HepG2 (cell line): ENCODE results near the gene COL5A2. TPM values are rescaled to one million over a fixed set of nuclear protein-coding genes. Genes with fewer than 3 reads are reported as not detected.

ENCODE experiments used
- ATAC-seq: fragments of 200-7000 bp; cut with Tn5 transposase; 3 replicates; pipeline ENCODE4 v1.9.1; 2020; ENCODE audit warnings: mild to moderate bottlenecking, moderate library complexity
- BruUV-seq: library from RNA; stranded (reverse); fragments of 400-500 nt; replicated peaks from 2 replicates; lab custom pipeline; 2021; lab: Mats Ljungman, UMichigan
- CTCF ChIA-PET: fragments of 300-600 bp; formaldehyde crosslinking; extraction: SDS; loops from one replicate; lab custom pipeline; 2021; ENCODE audit warnings: low total read pairs, inconsistent platforms, low intra/inter-chr PET ratio; lab: Yijun Ruan, JAX
- POLR2A ChIA-PET: fragments of 350-600 bp; sonication (Branson Sonifier 250); formaldehyde crosslinking; loops from one replicate; lab custom pipeline; 2020; ENCODE audit warnings: antibody characterized with exemption, inconsistent platforms; lab: Yijun Ruan, JAX
- DNase-seq: peaks from one replicate; pipeline ENCODE4 v3.0.0-alpha.2; 2015; ENCODE audit warnings: low spot score
- FAIRE-seq: peaks from 3 replicates; lab custom pipeline; 2011; peaks lifted over from hg19 to GRCh38; lab: Jason Lieb, UNC
- H2AFZ ChIP-seq: one replicate; pipeline ENCODE4 v1.6.1; 2011; ENCODE audit warnings: low read length, inconsistent platforms
- H3K27ac ChIP-seq: fragments of 300-600 bp; 3 replicates; pipeline ENCODE4 v1.8.0; 2011; ENCODE audit warnings: mixed run types, mild to moderate bottlenecking, mixed read lengths, low read length, inconsistent platforms; ENCODE audit not compliant: insufficient read depth; ENCODE audit errors: extremely low read length
- H3K27me3 ChIP-seq, 2 experiments: fragments of 200-600 bp in 1 of 2; 2 replicates in 1 of 2; 3 replicates in 1 of 2; pipeline versions ENCODE4 v1.6.0 to v1.8.0; 2011; ENCODE audit warnings: low read length in 2 of 2, mild to moderate bottlenecking in 2 of 2, moderate library complexity in 2 of 2, inconsistent platforms in 1 of 2; ENCODE audit not compliant: insufficient read depth in 2 of 2, control insufficient read depth in 1 of 2
- H3K36me3 ChIP-seq, 2 experiments: fragments of 200-600 bp in 1 of 2; replicated peaks in 1 of 2; 2 replicates in 1 of 2; 3 replicates in 1 of 2; pipeline versions ENCODE4 v1.5.1 to v1.8.0; 2011; ENCODE audit warnings: low read length in 2 of 2, inconsistent platforms in 1 of 2; ENCODE audit not compliant: insufficient read depth in 2 of 2, control insufficient read depth in 1 of 2
- H3K4me1 ChIP-seq: 2 replicates; pipeline ENCODE4 v1.5.1; 2012; ENCODE audit warnings: low read length, inconsistent platforms; ENCODE audit not compliant: insufficient read depth
- H3K4me2 ChIP-seq: 2 replicates; pipeline ENCODE4 v1.6.0; 2011; ENCODE audit warnings: low read depth, low read length, inconsistent platforms
- H3K4me3 ChIP-seq, 3 experiments: fragments of 200-600 bp in 1 of 3; sonication (generic), shearing (Covaris generic) in 1 of 3; replicated peaks in 1 of 3; 2 replicates each; pipeline ENCODE4 v1.5.1; 2011 to 2016; ENCODE audit warnings: low read length in 3 of 3, inconsistent platforms in 2 of 3, low read depth in 2 of 3, mild to moderate bottlenecking in 2 of 3, control low read depth in 1 of 3, mixed read lengths in 1 of 3; ENCODE audit not compliant: insufficient read depth in 1 of 3
- H3K79me2 ChIP-seq: one replicate; pipeline ENCODE4 v1.6.1; 2011; ENCODE audit warnings: low read length, inconsistent platforms; ENCODE audit not compliant: insufficient read depth
- H3K9ac ChIP-seq: 2 replicates; pipeline ENCODE4 v1.6.0; 2011; ENCODE audit warnings: mild to moderate bottlenecking, low read depth, low read length, inconsistent platforms; ENCODE audit not compliant: insufficient read depth
- H3K9me3 ChIP-seq: 2 replicates; pipeline ENCODE4 v1.5.1; 2012; ENCODE audit warnings: mild to moderate bottlenecking, low read length
- H4K20me1 ChIP-seq: 2 replicates; pipeline ENCODE4 v1.6.0; 2011; ENCODE audit warnings: inconsistent platforms, mild to moderate bottlenecking, low read length, moderate library complexity; ENCODE audit not compliant: insufficient read depth
- DNMT3B ChIP-seq: conservative IDR thresholded peaks from 2 replicates; pipeline ENCODE4 v1.6.1; 2016; ENCODE audit warnings: missing biosample characterization, control low read depth
- GMEB1 ChIP-seq: sonication (generic); formaldehyde crosslinking; IDR thresholded peaks from 2 replicates; pipeline ENCODE4 v1.5.1; 2020; ENCODE audit warnings: missing genetic modification reagents, mild to moderate bottlenecking, borderline replicate concordance
- IKZF4 ChIP-seq: sonication (generic); formaldehyde crosslinking; IDR thresholded peaks from 2 replicates; pipeline ENCODE4 v1.5.1; 2020; ENCODE audit warnings: borderline replicate concordance, mild to moderate bottlenecking, low read depth, missing genetic modification reagents; ENCODE audit errors: not compliant biosample characterization
- MTA1 ChIP-seq: sonication (generic); formaldehyde crosslinking; IDR thresholded peaks from 2 replicates; pipeline ENCODE4 v1.4.0; 2020; ENCODE audit warnings: missing genetic modification reagents, mild to moderate bottlenecking, borderline replicate concordance
- NR3C1 ChIP-seq: sonication (generic); formaldehyde crosslinking; IDR thresholded peaks from 2 replicates; pipeline ENCODE4 v1.4.0; 2020; ENCODE audit warnings: missing genetic modification reagents
- ZBTB33 ChIP-seq: sonication (generic); formaldehyde crosslinking; IDR thresholded peaks from 2 replicates; pipeline ENCODE4 v1.4.0; 2020; ENCODE audit warnings: missing genetic modification reagents
- ZBTB44 ChIP-seq: sonication (generic); formaldehyde crosslinking; IDR thresholded peaks from 2 replicates; pipeline ENCODE4 v1.4.0; 2020; ENCODE audit warnings: missing genetic modification reagents
- ZMYM2 ChIP-seq: sonication (generic); formaldehyde crosslinking; IDR thresholded peaks from 2 replicates; pipeline ENCODE4 v1.8.0; 2022; ENCODE audit warnings: mild to moderate bottlenecking, missing genetic modification reagents
- ZNF496 ChIP-seq: sonication (generic); formaldehyde crosslinking; IDR thresholded peaks from 2 replicates; pipeline ENCODE4 v1.8.1; 2023; ENCODE audit warnings: mild to moderate bottlenecking, moderate library complexity, missing genetic modification reagents; ENCODE audit not compliant: insufficient replicate concordance
- ZNF549 ChIP-seq: sonication (generic); formaldehyde crosslinking; IDR thresholded peaks from 2 replicates; pipeline ENCODE4 v1.5.0; 2020; ENCODE audit warnings: missing genetic modification reagents
- ZNF644 ChIP-seq: IDR thresholded peaks from 2 replicates; pipeline ENCODE4 v1.6.1; 2016; ENCODE audit warnings: low read depth
- ZNF687 ChIP-seq: sonication (generic); formaldehyde crosslinking; IDR thresholded peaks from 2 replicates; pipeline ENCODE4 v1.5.1; 2020; ENCODE audit warnings: mild to moderate bottlenecking, missing genetic modification reagents, moderate library complexity
- ZNF784 ChIP-seq: sonication (generic); formaldehyde crosslinking; IDR thresholded peaks from 2 replicates; pipeline ENCODE4 v1.5.1; 2020; ENCODE audit warnings: missing genetic modification reagents, mild to moderate bottlenecking, borderline replicate concordance
- ZSCAN12 ChIP-seq: sonication (generic); formaldehyde crosslinking; IDR thresholded peaks from 2 replicates; pipeline ENCODE4 v1.9.0; 2021; ENCODE audit warnings: mild to moderate bottlenecking, missing genetic modification reagents
- in situ Hi-C: cut with HindIII; loops from 2 replicates; pipeline ENCODE4 v1.10.0; 2017; ENCODE audit warnings: low pct_unique_long_range_greater_than_20kb; ENCODE audit not compliant: extremely low pct_ligation_motif_present
- intact Hi-C: fragments of 100-400 bp; cut with micrococcal nuclease; formaldehyde crosslinking; loops from one replicate; pipeline ENCODE4 v1.10.0; 2022; ENCODE audit not compliant: unreplicated experiment
- polyA plus RNA-seq, 8 experiments: library from polyadenylated mRNA; depleted of rRNA in 3 of 8; stranded (reverse) in 7 of 8; unstranded in 1 of 8; fragments of >200 nt; fragmentation: Illumina TruSeq in 4 of 8; extraction: Trizol in 4 of 8; gene quantifications; 2 replicates each; pipeline versions ENCODE4 v1.2.1 to v1.2.3, GENCODE V29; 2011 to 2016; ENCODE audit warnings: low read depth in 4 of 8, missing spikeins in 1 of 8, mixed read lengths in 1 of 8; ENCODE audit not compliant: insufficient read depth in 1 of 8
- total RNA-seq, 5 experiments: library from RNA; depleted of rRNA; stranded (reverse); fragments of >200 nt; fragmentation: Illumina TruSeq; extraction: Trizol; gene quantifications; 2 replicates each; pipeline ENCODE4 v1.2.3, GENCODE V29; 2016; ENCODE audit warnings: low read depth in 1 of 5

The COL5A2 gene
- total and polyA plus RNA-seq, 2 of the 13 experiments (the other 11 are each of a cell fraction or from before 2014, with no cell fraction given): 0.83 to 1.5 TPM

GRCh38 chr2:189199797-189200196 lies 20.2 kb upstream of the COL5A2 start:
- CTCF ChIA-PET: no interaction called here
- no peaks in the 10 kb centered on the region for H3K4me1 ChIP-seq
- in situ Hi-C loops (no loop called here), intact Hi-C loops (no loop called here)
- H2AFZ ChIP-seq: no peak overlapping the region
- H3K4me2 ChIP-seq: no peak overlapping the region
- DNase-seq: no peak
- TF ChIP-seq ZSCAN12 (CRISPR knock-in tag): no peak
- no peak for TF ChIP-seq ZNF784 (CRISPR knock-in tag)
- no peak for TF ChIP-seq ZNF687 (CRISPR knock-in tag)
- no peak for TF ChIP-seq ZNF644 (CRISPR knock-in tag)
- no peak for TF ChIP-seq DNMT3B (CRISPR knock-in tag)
- no peak for TF ChIP-seq ZBTB33 (CRISPR knock-in tag)
- TF ChIP-seq ZNF496 (CRISPR knock-in tag): no peak
- no peak for TF ChIP-seq NR3C1 (CRISPR knock-in tag)
- no peak for TF ChIP-seq ZMYM2 (CRISPR knock-in tag)
- no peak for TF ChIP-seq ZNF549 (CRISPR knock-in tag)
- no peak for TF ChIP-seq GMEB1
- no peak for TF ChIP-seq ZBTB44 (CRISPR knock-in tag)
- no peak for TF ChIP-seq IKZF4 (CRISPR knock-in tag)
- TF ChIP-seq MTA1 (CRISPR knock-in tag): no peak
- ATAC-seq: no peak
- no peak for FAIRE-seq
- H3K27me3 ChIP-seq: no peaks in the 10 kb centered on the region
- no peak overlapping the region for H3K27ac ChIP-seq
- BruUV-seq: no TSS peak
- no peak overlapping the region for H3K9ac ChIP-seq
- H3K4me3 ChIP-seq: no peak overlapping the region
- H4K20me1 ChIP-seq: no peaks in the 10 kb centered on the region
- POLR2A ChIA-PET: no interaction called here
- H3K79me2 ChIP-seq: no peaks in the 10 kb centered on the region
- no peaks in the 10 kb centered on the region for H3K36me3 ChIP-seq
- no peaks in the 10 kb centered on the region for H3K9me3 ChIP-seq
